Mesodermal cell (in vitro differentiated cells): ENCODE measurements around the gene LAMA3.

Experiments
- H3K27ac ChIP-seq: 2 replicates; pipeline ENCODE4 v1.7.0; 2013; ENCODE audit warnings: mild to moderate bottlenecking, low read depth, low read length, moderate library complexity; ENCODE audit not compliant: severe bottlenecking
- H3K36me3 ChIP-seq: 2 replicates; pipeline ENCODE4 v1.7.1; 2013; ENCODE audit warnings: mild to moderate bottlenecking, low read length, moderate library complexity; ENCODE audit not compliant: control insufficient read depth, insufficient read depth
- H3K4me1 ChIP-seq: one replicate; pipeline ENCODE4 v1.7.1; 2013; ENCODE audit warnings: mild to moderate bottlenecking, low read length; ENCODE audit not compliant: insufficient read depth, control insufficient read depth, poor library complexity, severe bottlenecking
- H3K4me3 ChIP-seq: 2 replicates; pipeline ENCODE4 v1.7.0; 2013; ENCODE audit warnings: low read length, control low read depth, mild to moderate bottlenecking; ENCODE audit not compliant: insufficient read depth, poor library complexity, severe bottlenecking; ENCODE audit errors: extremely low read depth
- H3K9me3 ChIP-seq: 2 replicates; pipeline ENCODE4 v1.7.1; 2013; ENCODE audit warnings: mild to moderate bottlenecking, low read length, moderate library complexity; ENCODE audit not compliant: control insufficient read depth
- whole genome bisulfite sequencing, 2 experiments: methylation state at CpG; one replicate each; pipeline ENCODE4 v1.1.5; 2013; ENCODE audit warnings: missing lambda C conversion rate in 2 of 2; ENCODE audit not compliant: insufficient coverage in 2 of 2; 5-methylcytosine and 5-hydroxymethylcytosine counted together

Gene LAMA3

GRCh38 chr18:23971097-23971440 is 281.8 kb downstream of the LAMA3 start:
- Histone ChIP-seq H3K9me3 (no peaks in the 10 kb centered on the region), H3K4me3 (no peak overlapping the region), H3K36me3 (no peaks in the 10 kb centered on the region), H3K27ac (no peak overlapping the region), H3K4me1 (peaks cover 4% of the 10 kb centered on the region)
- WGBS, 2 experiments = 83 to 100% methylated on average over 2 to 3 of the region's 5 CpGs

- 84 to 91% methylated on average over 2 to 5 of the region's 5 CpGs for WGBS, 2 experiments
- Histone ChIP-seq H3K4me3 (no peak overlapping the region), H3K9me3 (no peaks in the 10 kb centered on the region), H3K4me1 (peaks cover 4% of the 10 kb centered on the region), H3K27ac (no peak overlapping the region), H3K36me3 (no peaks in the 10 kb centered on the region)
These were observed 282.5 kb downstream of the LAMA3 start for GRCh38 chr18:23971666-23972230.

- WGBS, 2 experiments = 78 to 92% methylated on average over 4 to 5 of the region's 6 CpGs
- no peaks in the 10 kb centered on the region for H3K36me3 ChIP-seq
- no peak overlapping the region for H3K27ac ChIP-seq
These were observed 283.2 kb downstream of the LAMA3 start for GRCh38 chr18:23972453-23972852.

DNA sequence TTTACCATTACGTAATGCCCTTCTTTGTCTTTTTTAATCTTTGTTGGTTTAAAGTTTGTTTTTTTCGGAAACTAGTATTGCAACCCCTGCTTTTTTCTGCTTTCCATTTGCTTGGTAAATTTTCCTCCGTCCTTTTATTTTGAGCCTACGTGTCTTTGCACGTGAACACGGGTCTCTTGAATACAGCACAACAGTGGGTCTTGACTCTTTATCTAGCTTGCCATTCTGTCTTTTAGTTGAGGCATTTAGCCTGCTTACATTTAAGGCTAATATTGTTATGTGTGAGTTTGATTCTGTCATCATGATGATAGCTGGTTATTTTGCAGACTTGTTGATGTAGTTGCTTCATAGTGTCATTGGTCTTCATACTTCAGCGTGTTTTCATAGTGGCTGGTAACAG is 287.9 kb downstream of the LAMA3 start:
- Histone ChIP-seq H3K4me3 (no peak overlapping the region), H3K27ac (no peak overlapping the region), H3K9me3 (no peaks in the 10 kb centered on the region), H3K36me3 (no peaks in the 10 kb centered on the region), H3K4me1 (peaks cover 10% of the 10 kb centered on the region)
- 83 to 96% methylated on average over 5 to 6 of the region's 7 CpGs for WGBS, 2 experiments

More at GRCh38 chr18:23972453-23972852, 283.2 kb downstream of the LAMA3 start:
- Histone ChIP-seq H3K9me3 (no peaks in the 10 kb centered on the region), H3K4me3 (no peak overlapping the region), H3K4me1 (peaks cover 4% of the 10 kb centered on the region)

DNA sequence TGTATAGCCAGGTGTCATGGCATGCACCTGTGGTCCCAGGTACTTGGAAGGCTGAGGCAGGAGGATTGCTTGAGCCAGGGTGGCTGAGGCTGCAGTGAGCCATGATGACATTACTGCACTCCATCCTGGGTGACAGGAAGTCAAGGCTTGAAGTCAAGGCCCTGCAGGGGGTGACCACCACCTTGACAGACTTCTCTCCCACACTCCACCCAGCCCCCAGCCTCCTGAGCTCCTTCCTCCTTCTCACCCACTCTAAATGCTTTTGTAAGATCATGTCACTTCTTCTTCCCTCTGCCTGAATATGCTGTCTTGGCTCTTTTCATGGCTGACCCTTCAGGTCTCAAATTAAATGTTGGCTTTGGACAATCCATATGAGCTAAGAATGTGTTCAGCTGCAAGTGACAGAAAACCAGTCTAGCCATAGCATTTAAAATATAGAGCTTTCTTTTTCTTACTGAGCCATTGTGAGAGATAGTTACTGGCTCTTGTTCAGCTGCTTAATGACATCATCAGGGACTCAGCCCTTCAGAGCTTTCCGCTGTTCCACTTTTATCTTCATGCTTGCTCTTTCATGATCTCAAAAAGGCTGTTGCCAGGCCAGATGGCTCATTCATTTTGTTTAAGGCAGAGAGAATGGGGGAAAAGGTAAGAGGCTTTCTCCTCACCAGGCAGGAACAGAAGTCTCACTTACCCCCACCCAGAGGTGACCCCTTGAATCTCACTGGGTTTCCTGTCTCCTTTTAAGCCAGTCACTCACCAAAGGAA is 288.6 kb downstream of the LAMA3 start:
- no peaks in the 10 kb centered on the region for H3K9me3 ChIP-seq
- no peak overlapping the region for H3K4me3 ChIP-seq
- no CpG with 5 or more reads among the region's 1 CpG for WGBS, 2 experiments
- H3K36me3 ChIP-seq = no peaks in the 10 kb centered on the region
- H3K27ac ChIP-seq = no peak overlapping the region
- H3K4me1 ChIP-seq = peaks cover 14% of the 10 kb centered on the region

DNA sequence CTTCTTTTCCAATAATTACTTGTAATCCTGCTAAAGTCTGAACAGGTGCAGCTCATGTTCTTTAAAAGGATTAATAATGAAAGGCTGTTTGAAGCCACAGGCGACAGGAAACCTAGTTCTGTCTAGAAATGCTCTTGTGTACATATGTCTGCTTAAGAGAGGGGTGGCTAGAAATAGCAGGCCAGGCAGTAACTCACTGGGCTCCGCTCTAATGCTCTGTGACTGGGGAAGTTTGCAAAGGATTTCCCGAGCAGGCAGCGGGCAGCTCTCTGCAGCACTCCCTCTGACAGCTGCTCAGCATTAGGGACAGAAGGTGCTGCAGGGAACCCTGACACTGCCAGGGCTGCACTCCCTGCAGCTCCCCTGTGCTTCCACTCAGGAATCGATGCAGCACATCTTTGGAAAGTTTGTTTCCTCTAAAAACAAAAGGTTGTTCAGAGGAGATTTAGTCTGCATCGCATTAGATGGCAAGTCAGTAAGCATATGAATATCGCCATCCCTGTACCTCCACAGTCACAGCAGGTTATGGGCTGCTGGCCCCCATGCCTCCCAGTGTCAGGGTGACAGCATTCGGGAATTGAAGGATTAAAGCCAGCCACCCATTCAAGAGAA is 292.2 kb downstream of the LAMA3 start:
- H3K27ac ChIP-seq = no peak overlapping the region
- no peak overlapping the region for H3K4me3 ChIP-seq
- WGBS, 2 experiments = 56 to 68% methylated on average over 6 to 8 of the region's 8 CpGs
- no peaks in the 10 kb centered on the region for H3K36me3 ChIP-seq
- no peaks in the 10 kb centered on the region for H3K9me3 ChIP-seq
- H3K4me1 ChIP-seq = peaks cover 14% of the 10 kb centered on the region

DNA sequence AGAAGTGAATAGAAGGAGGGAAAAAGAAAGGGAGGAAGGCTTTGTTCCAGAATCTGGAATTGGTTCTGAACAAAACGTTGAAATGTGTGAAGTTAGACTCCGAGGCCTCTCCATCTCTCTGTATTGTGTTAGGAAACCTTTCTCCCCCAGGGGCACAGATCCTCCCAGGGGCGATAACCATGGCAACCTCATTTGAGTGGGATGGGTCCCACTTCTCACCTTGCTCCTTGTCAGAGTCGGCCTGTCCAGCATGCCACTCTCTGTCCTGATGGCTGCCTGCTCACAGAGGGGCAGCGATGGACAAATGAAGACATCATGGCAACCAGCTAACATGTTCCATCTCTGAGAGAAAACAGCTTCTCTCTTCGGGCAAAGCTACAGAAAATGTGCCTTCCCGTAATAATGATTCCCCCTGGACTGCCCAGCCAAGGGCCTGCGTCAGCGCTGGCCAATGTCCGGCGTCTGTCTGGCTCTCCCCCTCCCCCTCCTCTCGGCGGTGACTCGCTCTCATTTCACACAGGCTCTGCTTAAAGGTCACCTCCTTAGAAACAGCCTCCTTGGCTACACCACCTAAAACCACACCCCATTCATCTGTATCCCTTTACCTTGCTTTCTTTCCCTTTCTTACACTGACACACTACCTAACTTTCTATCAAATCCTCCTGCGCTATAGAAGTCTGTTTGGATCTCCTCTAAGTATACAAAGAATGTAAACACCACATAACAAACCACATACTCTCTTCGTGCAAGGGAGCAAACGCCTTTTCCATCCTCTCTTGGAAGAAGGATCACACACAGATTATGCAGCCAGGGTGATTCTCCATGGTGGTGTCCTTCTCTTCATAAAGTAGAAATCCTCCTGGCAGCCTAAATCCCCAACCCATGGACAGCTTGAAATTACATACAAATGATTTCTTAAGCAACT is 293.2 kb downstream of the LAMA3 start:
- H3K4me3 ChIP-seq = no peak overlapping the region
- H3K36me3 ChIP-seq = no peaks in the 10 kb centered on the region
- no peaks in the 10 kb centered on the region for H3K9me3 ChIP-seq
- H3K4me1 ChIP-seq = peaks cover 14% of the 10 kb centered on the region
- H3K27ac ChIP-seq = peak overlapping the region; percentile 17
- 64 to 66% methylated on average over 15 to 16 of the region's 17 CpGs for WGBS, 2 experiments

- Histone ChIP-seq H3K27ac (no peak overlapping the region), H3K9me3 (no peaks in the 10 kb centered on the region), H3K4me3 (no peak overlapping the region), H3K36me3 (no peaks in the 10 kb centered on the region), H3K4me1 (peaks cover 14% of the 10 kb centered on the region)
- WGBS, 2 experiments = 76% methylated on average over 3 of the region's 3 CpGs; no CpG with 5 or more reads in 1 of the 2 experiments
These were observed 293.9 kb downstream of the LAMA3 start for GRCh38 chr18:23983112-23983511.

- H3K4me3 ChIP-seq = no peak overlapping the region
- H3K9me3 ChIP-seq = no peaks in the 10 kb centered on the region
- peaks cover 9% of the 10 kb centered on the region for H3K4me1 ChIP-seq
- H3K36me3 ChIP-seq = no peaks in the 10 kb centered on the region
- H3K27ac ChIP-seq = no peak overlapping the region
These were observed 297.5 kb downstream of the LAMA3 start for GRCh38 chr18:23986600-23987359.
